Prostate gland (tissue), 2 donors: ENCODE data around the gene OPTC.

ENCODE experiments used
- CTCF ChIP-seq, 4 experiments: fragments of 200-600 bp in 2 of 4; fragments of 450-650 bp in 2 of 4; sonication (generic) in 2 of 4; IDR thresholded peaks; 1 replicate in 3 of 4; 2 replicates in 1 of 4; pipeline ENCODE4 v1.5.1; 2016 to 2019; ENCODE audit warnings: antibody characterized with exemption in 4 of 4, mild to moderate bottlenecking in 2 of 4, moderate library complexity in 2 of 4
- POLR2A ChIP-seq: fragments of 450-650 bp; IDR thresholded peaks from one replicate; pipeline ENCODE4 v1.6.1; 2016; ENCODE audit warnings: antibody characterized with exemption, mild to moderate bottlenecking
- POLR2AphosphoS5 ChIP-seq: sonication (generic); formaldehyde crosslinking; IDR thresholded peaks from one replicate; pipeline ENCODE4 v1.6.1; 2017; ENCODE audit warnings: antibody characterized with exemption

- TF ChIP-seq POLR2AphosphoS5 (no peak), CTCF (IDR thresholded peaks at IDR 0.05) (no peak), POLR2A (no peak)
Observed at GRCh38 chr1:203518541-203518940, 24.6 kb downstream of the OPTC start.
